Stimulated activated CD8-positive, alpha-beta memory T cell treated with anti-CD3 and anti-CD28 coated beads, Interleukin-15, amount 100 ng/mL, for 1 hour (primary cell): ENCODE measurements around the gene ACSL1.

Experiments
- DNase-seq: peaks from one replicate; pipeline ENCODE4 v3.0.0-alpha.2; 2020; ENCODE audit warnings: low read depth

ACSL1 gene

DNA sequence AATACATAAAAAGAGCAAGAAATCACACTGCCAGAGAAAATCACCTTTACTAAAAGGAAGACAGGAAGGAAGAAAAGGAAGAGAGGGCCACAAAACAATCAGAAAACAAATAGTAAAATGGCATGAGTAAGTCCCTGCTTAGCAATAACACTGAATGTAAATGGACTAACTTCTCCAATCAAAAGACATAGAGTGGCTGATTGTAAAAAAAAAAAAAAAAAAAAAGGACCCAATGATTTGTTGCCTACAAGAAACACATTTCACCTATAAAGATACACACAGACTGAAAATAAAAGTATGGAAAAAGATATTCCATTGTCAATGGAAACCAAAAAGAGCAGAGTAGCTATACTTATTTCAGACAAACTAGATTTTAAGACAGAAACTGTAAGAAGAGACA is 104.5 kb downstream of the ACSL1 start:
- no peak for DNase-seq

DNA sequence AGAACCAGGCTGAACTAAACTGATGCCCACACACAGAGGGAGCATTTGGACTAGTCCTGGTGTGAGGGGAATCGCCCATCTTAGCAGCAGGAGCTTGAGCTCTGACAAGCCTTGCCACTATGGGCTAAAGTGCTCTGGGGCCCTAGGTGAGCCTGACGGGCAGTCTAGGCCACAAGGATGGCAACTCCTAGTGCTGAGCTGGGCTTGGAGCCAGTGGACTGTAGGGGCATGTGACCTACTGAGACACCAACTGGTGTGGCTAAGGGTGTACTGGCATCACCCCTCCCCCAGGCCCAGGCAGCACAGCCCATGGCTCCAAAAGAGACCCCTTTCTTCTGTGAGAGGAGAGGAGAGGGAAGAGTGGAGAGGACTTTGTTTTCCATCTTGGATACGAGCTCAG is 106.4 kb downstream of the ACSL1 start:
- DNase-seq, result no peak

DNA sequence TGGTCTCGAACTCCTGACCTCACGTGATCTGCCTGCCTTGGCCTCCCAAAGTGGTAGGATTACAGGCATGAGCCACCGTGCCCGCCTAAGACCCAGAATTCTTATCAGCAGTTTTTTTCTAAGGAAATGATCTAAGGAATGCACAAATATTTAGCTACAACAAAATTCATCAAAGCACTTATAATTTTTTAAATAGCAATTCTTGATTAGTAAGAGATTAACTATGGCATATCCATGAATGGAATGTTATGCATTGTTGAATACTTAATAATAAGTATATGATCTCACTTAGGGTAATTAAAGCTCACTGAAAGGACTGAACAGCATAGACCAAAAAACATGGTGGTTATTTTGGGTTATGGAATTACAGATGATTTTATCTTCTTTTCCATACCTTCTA is 110.2 kb downstream of the ACSL1 start:
- no peak for DNase-seq

DNA sequence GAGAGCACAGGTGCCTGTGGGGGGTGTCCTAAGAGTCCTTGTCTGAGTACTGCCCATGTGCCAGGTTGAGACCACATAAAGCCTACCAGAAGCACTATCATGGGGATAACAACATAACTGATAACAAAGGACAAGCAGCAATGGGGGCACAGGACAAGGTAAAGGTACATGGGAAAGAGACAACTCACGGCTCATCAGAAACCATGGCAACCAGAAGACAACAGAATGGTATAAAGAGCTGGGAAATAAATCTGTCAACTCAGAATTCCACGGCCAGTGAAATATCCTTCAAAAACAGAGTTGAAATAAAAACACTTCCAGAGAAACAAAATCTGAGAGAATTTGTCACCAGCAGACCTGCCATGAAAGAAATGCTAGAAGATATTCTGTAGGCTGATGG is 111.9 kb downstream of the ACSL1 start:
- no peak for DNase-seq

DNA sequence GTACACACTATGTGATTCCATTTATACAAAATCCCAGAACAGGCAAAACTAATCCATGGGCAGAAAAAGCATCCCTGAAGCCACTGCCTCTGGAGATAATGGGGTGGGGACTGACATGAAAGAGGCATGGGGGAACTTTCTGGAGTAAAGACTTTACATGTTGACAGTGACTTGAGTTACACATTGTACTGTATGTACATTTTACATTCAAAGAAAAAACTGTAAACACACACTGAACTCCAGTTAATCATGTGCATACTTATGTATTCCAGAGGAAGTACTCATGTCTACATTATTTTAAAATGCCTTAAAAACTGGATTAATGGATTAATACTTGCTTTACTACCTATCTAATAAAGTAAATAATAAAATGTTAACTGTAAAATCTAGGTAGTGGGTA is 113.4 kb downstream of the ACSL1 start:
- no peak for DNase-seq

DNA sequence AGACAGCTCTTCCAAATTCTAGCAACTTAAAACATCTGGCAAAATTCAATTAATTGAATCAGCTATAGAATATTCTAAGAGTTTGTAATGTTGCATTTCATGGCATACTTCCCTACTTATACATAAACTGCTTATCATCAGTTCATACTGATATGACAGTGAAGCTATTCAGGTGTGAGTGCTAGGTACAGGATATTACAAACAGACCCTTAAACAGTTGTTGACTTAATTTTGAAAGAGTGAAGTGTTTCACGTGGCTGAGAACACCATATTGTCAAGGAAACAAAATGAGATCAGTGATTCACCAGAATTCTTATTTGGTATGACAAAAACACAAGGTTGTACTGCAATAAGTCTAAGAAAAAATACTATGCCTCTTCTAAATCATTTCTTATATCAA is 119.3 kb downstream of the ACSL1 start:
- no peak for DNase-seq

DNA sequence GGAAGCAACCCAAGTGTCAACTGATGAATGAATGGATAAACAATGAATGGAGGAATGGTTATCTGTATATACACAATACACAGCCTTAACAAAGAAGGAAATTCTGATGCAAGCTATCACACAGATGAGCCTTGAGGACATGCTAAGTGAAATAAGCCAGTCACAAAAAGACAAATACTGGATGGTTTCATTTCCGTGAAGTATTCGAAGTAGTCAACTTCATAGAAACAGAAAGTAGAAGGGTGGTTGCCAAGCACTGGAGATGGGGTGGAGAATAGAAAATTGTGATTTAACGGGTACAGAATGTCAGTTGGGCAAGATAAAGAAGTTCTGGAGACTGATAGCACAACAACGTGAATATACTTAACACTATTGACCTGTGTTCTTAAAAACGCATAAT is 120.1 kb downstream of the ACSL1 start:
- no peak for DNase-seq
